Upper lobe of left lung (tissue), 6 donors: ENCODE data around the gene RSRC2. TPM values are rescaled to one million over a fixed set of nuclear protein-coding genes. Genes with fewer than 3 reads are reported as not detected.
A peak's percentile ranks its signal among the peaks of the same experiment; 100 is the strongest.
"Not testable (repeated sequence)": the region's sequence is repeated elsewhere in the genome, so short reads cannot be mapped to it uniquely, and the experiment has no call there.

Experiments
- ATAC-seq, 2 donors: fragments of 200-7000 bp; cut with Tn5 transposase; one replicate each; pipeline ENCODE4 v1.9.1; 2022; ENCODE audit warnings: mild to moderate bottlenecking in 2 of 2, moderate library complexity in 2 of 2; ENCODE audit not compliant: low FRiP score in 2 of 2
- DNase-seq, 2 donors: peaks; one replicate each; pipeline ENCODE4 v3.0.0-alpha.2; 2019 to 2020
- H3K27ac ChIP-seq, 4 donors: fragments of 200-600 bp; sonication (generic); one replicate each; pipeline ENCODE4 v1.5.1; 2016 to 2019
- H3K27me3 ChIP-seq, 4 donors: fragments of 200-600 bp; sonication (generic); one replicate each; pipeline ENCODE4 v1.5.1; 2017 to 2019
- H3K36me3 ChIP-seq, 4 donors: fragments of 200-600 bp; sonication (generic); one replicate each; pipeline ENCODE4 v1.5.1; 2016 to 2019
- H3K4me1 ChIP-seq, 4 donors: fragments of 200-600 bp; sonication (generic); one replicate each; pipeline ENCODE4 v1.5.1; 2018 to 2019
- H3K4me3 ChIP-seq, 4 donors: fragments of 200-600 bp; sonication (generic); one replicate each; pipeline ENCODE4 v1.5.1; 2017 to 2019; ENCODE audit warnings: mild to moderate bottlenecking in 2 of 4, moderate library complexity in 1 of 4
- H3K9me3 ChIP-seq, 4 donors: fragments of 200-600 bp; sonication (generic); one replicate each; pipeline ENCODE4 v1.5.1; 2018 to 2019
- EP300 ChIP-seq, 4 donors: sonication (generic); formaldehyde crosslinking; IDR thresholded peaks; one replicate each; pipeline ENCODE4 v1.5.1; 2017; ENCODE audit warnings: antibody characterized with exemption in 4 of 4, control low read depth in 2 of 4
- POLR2A ChIP-seq, 4 donors: fragments of 450-650 bp; IDR thresholded peaks; one replicate each; pipeline ENCODE4 v1.5.1; 2016 to 2017; ENCODE audit warnings: antibody characterized with exemption in 4 of 4, mild to moderate bottlenecking in 2 of 4
- POLR2AphosphoS5 ChIP-seq, 2 donors: sonication (generic); formaldehyde crosslinking; IDR thresholded peaks; one replicate each; pipeline ENCODE4 v1.5.1; 2017; ENCODE audit warnings: antibody characterized with exemption in 2 of 2
- WGBS, 2 donors: methylation state at CpG; one replicate each; pipeline ENCODE4 v1.1.5; 2017 to 2018; 5-methylcytosine and 5-hydroxymethylcytosine counted together
- total RNA-seq, 6 donors: library from RNA; depleted of rRNA in 4 of 6; stranded (reverse); fragments of >200 nt in 4 of 6; gene quantifications; one replicate each; pipeline versions ENCODE4 v1.1.0 to v1.2.1, GENCODE V29; 2016 to 2021
- TF ChIP-seq, protein P1 (sequence below), 6 experiments: fragments of 450-650 bp in 4 of 6; fragments of 200-600 bp in 2 of 6; sonication (generic) in 2 of 6; IDR thresholded peaks; one replicate each; pipeline ENCODE4 v1.5.1; 2016 to 2019; ENCODE audit warnings: antibody characterized with exemption in 6 of 6
- donor health status: DM: no; HTN: no; CAD: no; lungs with moderate emphysema.
- donor health status: DM: no; HTN: yes; CAD: no; lungs with severe emphysema.

The RSRC2 gene
- total RNA-seq, 6 donors from 2014 or later: 52.8 to 241 (median 88.3) TPM

DNA sequence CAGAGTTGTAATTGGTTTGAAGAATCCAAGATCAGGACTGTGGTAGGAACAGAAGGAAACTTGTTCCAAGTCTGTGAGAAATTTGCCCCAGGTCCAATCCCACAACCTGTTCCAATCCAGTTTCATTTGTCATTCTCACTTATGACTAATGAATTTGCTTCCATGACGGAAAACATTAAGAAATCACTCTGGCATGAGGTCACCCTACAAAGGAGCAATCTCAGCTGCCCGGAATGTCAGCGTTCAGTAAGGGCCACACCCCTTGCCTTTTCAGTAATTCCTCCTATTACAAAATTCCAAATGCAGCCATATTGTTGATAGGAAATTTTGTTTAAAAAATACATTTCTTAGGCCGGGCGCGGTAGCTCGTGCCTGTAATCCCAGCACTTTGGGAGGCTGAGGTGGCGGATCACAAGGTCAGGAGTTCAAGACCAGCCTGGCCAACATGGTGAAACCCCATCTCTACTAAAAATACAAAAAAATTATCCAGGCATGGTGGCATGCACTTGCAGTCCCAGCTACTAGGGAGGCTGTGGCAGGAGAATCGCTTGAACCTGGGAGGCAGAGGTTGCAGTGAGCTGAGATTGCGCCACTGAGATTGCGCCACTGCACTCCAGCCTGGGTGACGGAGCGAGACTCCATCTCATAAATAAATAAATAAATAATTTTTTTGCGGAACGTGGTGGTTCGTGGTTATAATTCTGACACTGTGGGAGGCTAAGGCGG is 62.3 kb downstream of the RSRC2 start:
- H3K9me3 ChIP-seq, H3K4me1 ChIP-seq, H3K36me3 ChIP-seq, H3K27me3 ChIP-seq, H3K4me3 ChIP-seq: not testable (repeated sequence)
- peak; percentile 86 to 95 for ATAC-seq
- TF ChIP-seq POLR2AphosphoS5 (IDR thresholded peaks at IDR 0.05) (peak; percentile 47 to 88), EP300 (IDR thresholded peaks at IDR 0.05) (peak in 2 of 4 donors; percentile 47 to 91)
- WGBS, 2 donors: 74 to 79% methylated on average over 17 of the region's 17 CpGs
- peak in 1 of 2 donors; percentile 58 for DNase-seq
- peak overlapping the region; percentile 17 to 69 (median 37) for H3K27ac ChIP-seq

DNA sequence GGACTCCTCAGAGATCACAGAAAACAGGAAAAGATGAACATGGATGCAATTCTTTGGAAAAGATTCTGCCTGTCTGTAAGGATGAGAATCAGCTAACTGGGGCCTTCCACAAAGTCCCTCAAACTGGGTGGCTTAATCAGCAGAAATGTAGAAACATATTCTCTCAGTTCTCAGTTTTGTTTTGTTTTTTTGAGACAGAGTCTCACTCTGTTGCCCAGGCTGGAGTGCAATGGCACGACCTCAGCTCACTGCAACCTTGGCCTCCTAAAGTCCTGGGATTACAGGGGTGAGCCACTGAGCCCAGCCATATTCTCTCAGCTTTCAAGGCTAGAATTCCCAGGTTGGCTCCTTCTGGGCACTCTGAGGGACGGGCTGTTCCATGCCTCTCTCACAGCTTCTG is 66.1 kb downstream of the RSRC2 start:
- no peaks in the 10 kb centered on the region for H3K27me3 ChIP-seq
- peaks cover 0 to 8% (median 0%) of the 10 kb centered on the region in 4 donors for H3K4me1 ChIP-seq
- no peak overlapping the region for H3K27ac ChIP-seq
- no peak for DNase-seq
- ATAC-seq: no peak
- TF ChIP-seq EP300 (IDR thresholded peaks at IDR 0.05): no peak
- TF ChIP-seq POLR2A (IDR thresholded peaks at IDR 0.05): no peak
- TF ChIP-seq POLR2AphosphoS5 (IDR thresholded peaks at IDR 0.05): no peak
- TF ChIP-seq, protein P1, sequence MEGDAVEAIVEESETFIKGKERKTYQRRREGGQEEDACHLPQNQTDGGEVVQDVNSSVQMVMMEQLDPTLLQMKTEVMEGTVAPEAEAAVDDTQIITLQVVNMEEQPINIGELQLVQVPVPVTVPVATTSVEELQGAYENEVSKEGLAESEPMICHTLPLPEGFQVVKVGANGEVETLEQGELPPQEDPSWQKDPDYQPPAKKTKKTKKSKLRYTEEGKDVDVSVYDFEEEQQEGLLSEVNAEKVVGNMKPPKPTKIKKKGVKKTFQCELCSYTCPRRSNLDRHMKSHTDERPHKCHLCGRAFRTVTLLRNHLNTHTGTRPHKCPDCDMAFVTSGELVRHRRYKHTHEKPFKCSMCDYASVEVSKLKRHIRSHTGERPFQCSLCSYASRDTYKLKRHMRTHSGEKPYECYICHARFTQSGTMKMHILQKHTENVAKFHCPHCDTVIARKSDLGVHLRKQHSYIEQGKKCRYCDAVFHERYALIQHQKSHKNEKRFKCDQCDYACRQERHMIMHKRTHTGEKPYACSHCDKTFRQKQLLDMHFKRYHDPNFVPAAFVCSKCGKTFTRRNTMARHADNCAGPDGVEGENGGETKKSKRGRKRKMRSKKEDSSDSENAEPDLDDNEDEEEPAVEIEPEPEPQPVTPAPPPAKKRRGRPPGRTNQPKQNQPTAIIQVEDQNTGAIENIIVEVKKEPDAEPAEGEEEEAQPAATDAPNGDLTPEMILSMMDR (IDR thresholded peaks at IDR 0.05): no peak
- no peaks in the 10 kb centered on the region for H3K9me3 ChIP-seq
- H3K4me3 ChIP-seq: no peak overlapping the region
- no peaks in the 10 kb centered on the region for H3K36me3 ChIP-seq
- 75 to 83% methylated on average over 2 of the region's 2 CpGs for WGBS, 2 donors

DNA sequence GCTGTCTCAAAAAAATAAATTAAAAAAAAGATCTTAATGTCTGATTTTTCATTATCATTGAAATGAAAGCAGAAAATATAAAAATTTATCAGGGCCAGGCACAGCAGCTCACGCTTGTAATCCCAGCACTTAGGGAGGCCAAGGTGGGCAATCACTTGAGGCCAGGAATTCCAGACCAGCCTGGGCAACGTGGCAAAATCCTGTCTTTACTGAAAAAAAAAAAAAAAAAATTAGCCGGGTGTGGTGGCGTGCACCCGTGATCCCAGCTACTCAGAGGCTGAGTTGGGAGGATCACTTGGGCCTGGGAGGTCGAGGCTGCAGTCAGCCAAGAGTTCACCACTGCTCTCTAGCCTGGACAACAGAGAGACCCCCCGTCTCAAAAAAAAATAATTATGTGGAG is 66.7 kb downstream of the RSRC2 start:
- no peak overlapping the region for H3K27ac ChIP-seq
- H3K4me3 ChIP-seq: no peak overlapping the region
- ATAC-seq (no peak), DNase-seq (no peak)
- H3K9me3 ChIP-seq: no peaks in the 10 kb centered on the region
- no peaks in the 10 kb centered on the region for H3K36me3 ChIP-seq
- TF ChIP-seq POLR2A (IDR thresholded peaks at IDR 0.05) (no peak), EP300 (IDR thresholded peaks at IDR 0.05) (no peak), POLR2AphosphoS5 (IDR thresholded peaks at IDR 0.05) (no peak)
- TF ChIP-seq, protein P1 (IDR thresholded peaks at IDR 0.05): no peak
- 82 to 97% methylated on average over 7 of the region's 7 CpGs for WGBS, 2 donors
- peaks cover 0 to 8% (median 0%) of the 10 kb centered on the region in 4 donors for H3K4me1 ChIP-seq
- no peaks in the 10 kb centered on the region for H3K27me3 ChIP-seq

DNA sequence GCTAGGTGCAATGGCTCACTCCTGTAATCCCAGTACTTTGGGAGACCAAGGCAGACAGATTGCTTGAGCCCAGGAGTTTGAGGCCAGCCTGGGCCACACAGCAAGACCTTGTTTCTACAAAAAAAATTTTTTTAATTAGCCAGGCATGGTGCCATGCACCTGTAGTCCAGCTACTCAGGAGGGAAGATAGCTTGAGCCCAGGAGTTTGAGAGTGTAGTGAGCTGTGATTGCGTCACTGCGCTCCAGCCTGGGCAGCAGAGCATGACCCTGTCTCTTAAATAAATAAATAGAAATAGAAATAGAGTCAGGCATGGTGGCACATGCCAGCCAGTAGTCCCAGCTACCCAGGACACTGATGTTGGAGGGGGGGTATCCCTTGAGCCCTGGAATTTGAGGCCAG is 67.5 kb downstream of the RSRC2 start:
- DNase-seq (no peak), ATAC-seq (no peak)
- Histone ChIP-seq H3K27me3 (no peaks in the 10 kb centered on the region), H3K4me1 (peaks cover 0 to under 1% (median 0%) of the 10 kb centered on the region in 4 donors), H3K9me3 (no peaks in the 10 kb centered on the region), H3K4me3 (no peak overlapping the region), H3K36me3 (no peaks in the 10 kb centered on the region), H3K27ac (no peak overlapping the region)
- no peak for TF ChIP-seq POLR2AphosphoS5 (IDR thresholded peaks at IDR 0.05)
- 74 to 83% methylated on average over 2 of the region's 2 CpGs for WGBS, 2 donors

DNA sequence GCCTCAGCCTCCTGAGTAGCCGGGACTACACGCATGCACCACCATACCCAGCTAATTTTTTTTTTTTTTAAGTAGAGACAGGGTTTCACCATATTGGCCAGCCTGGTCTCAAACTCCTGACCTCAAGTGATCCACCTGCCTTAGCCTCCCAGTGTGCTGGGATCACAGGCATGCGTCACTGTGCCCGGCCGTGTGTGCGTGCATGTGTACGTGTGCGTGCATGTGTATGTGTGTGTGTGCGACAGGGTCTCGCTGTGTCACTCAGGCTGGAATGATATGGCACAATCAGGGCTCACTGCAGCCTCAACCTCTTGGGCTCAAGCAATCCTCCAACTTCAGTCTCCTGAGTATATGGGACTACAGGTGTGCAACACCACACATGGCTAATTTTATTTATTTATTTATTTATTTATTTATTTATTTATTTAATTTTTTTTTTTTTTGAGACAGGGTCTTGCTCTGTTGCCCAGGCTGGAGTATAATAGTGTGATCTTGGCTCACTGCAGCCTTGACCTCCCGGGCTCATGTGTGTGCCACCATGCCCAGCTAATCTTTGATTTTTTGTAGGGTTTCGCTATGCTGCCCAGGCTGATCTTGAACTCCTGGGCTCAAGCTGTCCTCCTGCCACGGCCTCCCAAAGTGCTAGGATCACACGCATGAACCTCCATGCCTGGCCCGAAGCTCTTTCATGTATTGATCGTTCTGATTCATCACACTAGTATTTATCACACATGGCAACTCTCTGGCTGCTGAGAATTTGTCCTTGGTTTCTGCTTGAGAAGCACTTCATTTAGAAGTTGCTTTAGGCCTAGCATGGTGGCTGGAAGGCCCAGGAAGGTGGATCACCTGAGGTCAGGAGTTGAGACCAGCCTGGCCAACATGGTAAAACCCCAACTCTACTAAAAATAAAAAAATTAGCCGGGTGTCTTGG is 68.4 kb downstream of the RSRC2 start:
- 83 to 93% methylated on average over 16 of the region's 17 CpGs for WGBS, 2 donors
- H3K27ac ChIP-seq: no peak overlapping the region
- no peaks in the 10 kb centered on the region for H3K36me3 ChIP-seq
- DNase-seq (no peak), ATAC-seq (no peak)
- TF ChIP-seq, protein P1 (IDR thresholded peaks at IDR 0.05): no peak
- no peak for TF ChIP-seq POLR2A (IDR thresholded peaks at IDR 0.05)
- no peak for TF ChIP-seq POLR2AphosphoS5 (IDR thresholded peaks at IDR 0.05)
- no peak for TF ChIP-seq EP300 (IDR thresholded peaks at IDR 0.05)
- H3K4me1 ChIP-seq: peaks cover 0 to 7% (median 5%) of the 10 kb centered on the region in 4 donors
- H3K27me3 ChIP-seq: no peaks in the 10 kb centered on the region
- H3K4me3 ChIP-seq: no peak overlapping the region
- no peaks in the 10 kb centered on the region for H3K9me3 ChIP-seq
